ENCODE data around the gene IRX2. TPM values are rescaled to one million over a fixed set of nuclear protein-coding genes. Genes with fewer than 3 reads are reported as not detected.

IRX2 gene
- total RNA-seq, 1 donor from 2014 or later, result 6.7 TPM

- Histone ChIP-seq H3K36me3 (ENCODE audit: insufficient read depth, low read length) (no peaks in the 10 kb centered on the region), H3K4me1 (ENCODE audit: insufficient read depth, low read length) (peaks cover 4% of the 10 kb centered on the region), H4K20me1 (ENCODE audit: insufficient read depth, low read length) (peaks cover 4% of the 10 kb centered on the region), H3K9ac (ENCODE audit: low read length) (no peak overlapping the region), H3K79me2 (ENCODE audit: insufficient read depth, low read length) (peaks cover 20% of the 10 kb centered on the region), H3K27me3 (ENCODE audit: insufficient read depth, low read length) (peaks cover 3% of the 10 kb centered on the region), H3K27ac (ENCODE audit: low read depth, low read length) (no peak overlapping the region), H3K4me2 (ENCODE audit: low read length) (no peak overlapping the region), H2AFZ (ENCODE audit: low read depth, low read length) (no peak overlapping the region), H3K4me3 (ENCODE audit: insufficient read depth, low read depth, low read length) (no peak overlapping the region), H3K9me3 (ENCODE audit: insufficient read depth, low read depth, low read length) (no peaks in the 10 kb centered on the region)
- FAIRE-seq (no peak), DNase-seq (ENCODE audit: low read depth) (no peak)
- TF ChIP-seq CTCF (IDR thresholded peaks at IDR 0.05; ENCODE audit: insufficient read depth, low read depth, low read length) (no peak), EZH2 (IDR thresholded peaks at IDR 0.05; ENCODE audit: insufficient read depth, low read length) (no peak)
- H3K27ac Mint-ChIP-seq (ENCODE audit: unreplicated experiment), result no peak overlapping the region
- no peaks in the 10 kb centered on the region for H3K36me3 Mint-ChIP-seq (ENCODE audit: low read depth, unreplicated experiment)
- peaks cover 64% of the 10 kb centered on the region for H3K27me3 Mint-ChIP-seq (ENCODE audit: low read depth, unreplicated experiment)
- no peaks in the 10 kb centered on the region for H3K9me3 Mint-ChIP-seq (ENCODE audit: unreplicated experiment)
- no peak overlapping the region for H3K4me3 Mint-ChIP-seq (ENCODE audit: unreplicated experiment)
- H3K4me1 Mint-ChIP-seq (ENCODE audit: low read depth, unreplicated experiment), result no peaks in the 10 kb centered on the region
Measured at GRCh38 chr5:2738156-2738699, 13.2 kb downstream of the IRX2 start.

GRCh38 chr5:2737273-2738155 is 14.0 kb downstream of the IRX2 start:
- H3K4me3 ChIP-seq (ENCODE audit: insufficient read depth, low read depth, low read length), result no peak overlapping the region
- H3K27me3 Mint-ChIP-seq (ENCODE audit: low read depth, unreplicated experiment), result peaks cover 67% of the 10 kb centered on the region
- no peak overlapping the region for H3K27ac ChIP-seq (ENCODE audit: low read depth, low read length)
- FAIRE-seq (no peak), DNase-seq (ENCODE audit: low read depth) (no peak)
- H3K4me1 ChIP-seq (ENCODE audit: insufficient read depth, low read length), result peaks cover 4% of the 10 kb centered on the region
- TF ChIP-seq EZH2 (IDR thresholded peaks at IDR 0.05; ENCODE audit: insufficient read depth, low read length) (no peak), CTCF (IDR thresholded peaks at IDR 0.05; ENCODE audit: insufficient read depth, low read depth, low read length) (no peak)
- peaks cover 16% of the 10 kb centered on the region for H3K79me2 ChIP-seq (ENCODE audit: insufficient read depth, low read length)
- no peaks in the 10 kb centered on the region for H3K4me1 Mint-ChIP-seq (ENCODE audit: low read depth, unreplicated experiment)
- H3K4me2 ChIP-seq (ENCODE audit: low read length), result no peak overlapping the region
- no peak overlapping the region for H3K4me3 Mint-ChIP-seq (ENCODE audit: unreplicated experiment)
- H3K36me3 Mint-ChIP-seq (ENCODE audit: low read depth, unreplicated experiment), result no peaks in the 10 kb centered on the region
- H3K27me3 ChIP-seq (ENCODE audit: insufficient read depth, low read length), result peaks cover 5% of the 10 kb centered on the region
- no peak overlapping the region for H3K9ac ChIP-seq (ENCODE audit: low read length)
- H3K27ac Mint-ChIP-seq (ENCODE audit: unreplicated experiment), result no peak overlapping the region
- no peaks in the 10 kb centered on the region for H3K9me3 ChIP-seq (ENCODE audit: insufficient read depth, low read depth, low read length)
- H2AFZ ChIP-seq (ENCODE audit: low read depth, low read length), result no peak overlapping the region
- no peaks in the 10 kb centered on the region for H3K9me3 Mint-ChIP-seq (ENCODE audit: unreplicated experiment)
- H3K36me3 ChIP-seq (ENCODE audit: insufficient read depth, low read length), result no peaks in the 10 kb centered on the region
- peaks cover 4% of the 10 kb centered on the region for H4K20me1 ChIP-seq (ENCODE audit: insufficient read depth, low read length)

DNA sequence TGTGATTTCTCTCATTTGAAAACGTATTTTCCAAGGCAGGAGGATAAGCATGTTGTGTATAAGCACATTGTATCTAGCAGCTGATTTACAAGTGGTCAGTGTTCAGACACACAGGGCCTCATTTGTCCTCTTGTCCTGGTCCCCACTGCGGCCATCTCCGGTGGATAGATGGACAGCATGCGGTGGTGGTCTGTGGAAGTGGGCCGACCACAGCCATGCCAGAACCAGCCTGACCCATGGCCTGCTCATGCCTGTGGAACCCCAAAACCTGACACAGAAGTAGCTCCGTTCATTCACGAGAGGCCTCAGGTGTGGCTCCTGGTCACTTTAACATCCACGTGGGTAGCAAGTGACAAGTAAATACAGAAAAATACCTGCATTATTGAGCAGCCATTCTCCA is 14.6 kb downstream of the IRX2 start:
- Mint-ChIP-seq H3K27me3 (ENCODE audit: low read depth, unreplicated experiment) (peaks cover 69% of the 10 kb centered on the region), H3K36me3 (ENCODE audit: low read depth, unreplicated experiment) (no peaks in the 10 kb centered on the region), H3K4me3 (ENCODE audit: unreplicated experiment) (no peak overlapping the region), H3K4me1 (ENCODE audit: low read depth, unreplicated experiment) (no peaks in the 10 kb centered on the region), H3K9me3 (ENCODE audit: unreplicated experiment) (no peaks in the 10 kb centered on the region), H3K27ac (ENCODE audit: unreplicated experiment) (no peak overlapping the region)
- Histone ChIP-seq H3K27ac (ENCODE audit: low read depth, low read length) (no peak overlapping the region), H3K4me1 (ENCODE audit: insufficient read depth, low read length) (peaks cover 1% of the 10 kb centered on the region), H4K20me1 (ENCODE audit: insufficient read depth, low read length) (peaks cover 1% of the 10 kb centered on the region), H2AFZ (ENCODE audit: low read depth, low read length) (no peak overlapping the region), H3K36me3 (ENCODE audit: insufficient read depth, low read length) (no peaks in the 10 kb centered on the region), H3K27me3 (ENCODE audit: insufficient read depth, low read length) (peaks cover 5% of the 10 kb centered on the region), H3K9ac (ENCODE audit: low read length) (no peak overlapping the region), H3K79me2 (ENCODE audit: insufficient read depth, low read length) (peaks cover 12% of the 10 kb centered on the region), H3K4me2 (ENCODE audit: low read length) (no peak overlapping the region), H3K4me3 (ENCODE audit: insufficient read depth, low read depth, low read length) (no peak overlapping the region), H3K9me3 (ENCODE audit: insufficient read depth, low read depth, low read length) (no peaks in the 10 kb centered on the region)
- TF ChIP-seq CTCF (IDR thresholded peaks at IDR 0.05; ENCODE audit: insufficient read depth, low read depth, low read length) (no peak), EZH2 (IDR thresholded peaks at IDR 0.05; ENCODE audit: insufficient read depth, low read length) (no peak)
- DNase-seq (ENCODE audit: low read depth) (no peak), FAIRE-seq (no peak)

Data from astrocyte (in vitro differentiated cells and primary cell).